ENCODE results near the gene GTPBP6. TPM values are rescaled to one million over a fixed set of nuclear protein-coding genes. Genes with fewer than 3 reads are reported as not detected.

Gene GTPBP6
- polyA plus RNA-seq, 1 of the 3 experiments (the other 2 are of a cell fraction) = 47.3 TPM

GRCh38 chrX:341541-342101, 23.0 kb upstream of the GTPBP6 start:
- no peak overlapping the region for H3K4me2 ChIP-seq
- no peaks in the 10 kb centered on the region for H3K9me3 ChIP-seq
- no peaks in the 10 kb centered on the region for H3F3A ChIP-seq (replicated peaks; ENCODE audit: insufficient read depth)
- H3K27ac ChIP-seq (ENCODE audit: low read depth in 2 of 2, low read length in 1 of 2) = no peak overlapping the region
- no peak for TF ChIP-seq RFX5 (IDR thresholded peaks at IDR 0.05; ENCODE audit: low read length)
- no peak for TF ChIP-seq RCOR1 (IDR thresholded peaks at IDR 0.05; ENCODE audit: low read length)
- TF ChIP-seq PBX3 (IDR thresholded peaks at IDR 0.05) = no peak
- no peak for TF ChIP-seq YY1 (IDR thresholded peaks at IDR 0.05; ENCODE audit: low read depth)
- no peak for TF ChIP-seq ELF1 (IDR thresholded peaks at IDR 0.05)
- no peak for TF ChIP-seq MEF2A (IDR thresholded peaks at IDR 0.05; ENCODE audit: borderline replicate concordance, low read depth)
- no peak for TF ChIP-seq NFIC (IDR thresholded peaks at IDR 0.05; ENCODE audit: borderline replicate concordance)
- TF ChIP-seq SMC3 (IDR thresholded peaks at IDR 0.05; ENCODE audit: low read depth, low read length) = no peak
- TF ChIP-seq MAX (IDR thresholded peaks at IDR 0.05; ENCODE audit: low read depth) = no peak
- TF ChIP-seq EZH2phosphoT487 (IDR thresholded peaks at IDR 0.05; ENCODE audit: borderline replicate concordance, low read depth) = no peak
- TF ChIP-seq TEAD4 (IDR thresholded peaks at IDR 0.05; ENCODE audit: borderline replicate concordance, insufficient read depth) = no peak
- no peak for TF ChIP-seq RXRA (IDR thresholded peaks at IDR 0.05; ENCODE audit: borderline replicate concordance, low read depth)
- no peak for TF ChIP-seq GABPA (IDR thresholded peaks at IDR 0.05; ENCODE audit: low read depth)
- no peak for TF ChIP-seq TAF1 (IDR thresholded peaks at IDR 0.05; ENCODE audit: borderline replicate concordance, low read depth, low read length)
- TF ChIP-seq NRF1 (IDR thresholded peaks at IDR 0.05; ENCODE audit: low read depth, low read length) = no peak
- no peak for TF ChIP-seq CHD2 (IDR thresholded peaks at IDR 0.05; ENCODE audit: low read length, partially characterized antibody)
- TF ChIP-seq REST (IDR thresholded peaks at IDR 0.05; ENCODE audit: low read depth, low read length) = no peak
- no peak for TF ChIP-seq FOSL2 (IDR thresholded peaks at IDR 0.05; ENCODE audit: borderline replicate concordance, low read depth)
- no peaks in the 10 kb centered on the region for H3K27me3 ChIP-seq (ENCODE audit: insufficient read depth)
- WGBS (ENCODE audit: low lambda C conversion rate) = 95% methylated on average over 33 of the region's 36 CpGs
- no peak for DNase-seq
- ChIA-PET CTCF (no interaction called here), POLR2A (no interaction called here)
- H2AFZ ChIP-seq (ENCODE audit: low read depth) = no peak overlapping the region
- H3K4me1 ChIP-seq (ENCODE audit: control insufficient read depth in 1 of 2, insufficient read depth in 2 of 2, low read depth in 1 of 2, low read length in 1 of 2) = no peaks in the 10 kb centered on the region
- H3K79me2 ChIP-seq (ENCODE audit: insufficient read depth) = no peaks in the 10 kb centered on the region
- no peak overlapping the region for H3K9ac ChIP-seq
- H3K4me3 ChIP-seq (ENCODE audit: low read depth in 2 of 2, low read length in 1 of 2) = no peak overlapping the region; a peak in 1 of 4 replicates
- H4K20me1 ChIP-seq (ENCODE audit: insufficient read depth) = no peaks in the 10 kb centered on the region
- peaks cover 4 to 7% of the 10 kb centered on the region in 2 experiments for H3K36me3 ChIP-seq (replicated peaks in 1 of 2; ENCODE audit: control insufficient read depth in 1 of 2, insufficient read depth in 2 of 2, low read length in 1 of 2)
- no peaks in the 10 kb centered on the region for H3K9me2 ChIP-seq
